GM21528 (cell line): Measurements from ENCODE around the gene KLHL12.

ENCODE experiments used
- ATAC-seq: cut with Tn5 transposase; IDR thresholded peaks from one replicate; pipeline ENCODE4 v1.9.1; 2021; ENCODE audit warnings: mild to moderate bottlenecking, moderate library complexity; ENCODE audit not compliant: unreplicated experiment, low FRiP score

The KLHL12 gene

GRCh38 chr1:202926581-202927491 lies at the start of gene KLHL12:
Gene KLHL12, minus strand, starts transcription at chr1:202927234. Its CDS starts 2,072 bp downstream, at chr1:202925162.
- ATAC-seq = peak; percentile 87

- no peak for ATAC-seq
These were observed 49.6 kb upstream of the KLHL12 start for GRCh38 chr1:202976633-202977032.

DNA sequence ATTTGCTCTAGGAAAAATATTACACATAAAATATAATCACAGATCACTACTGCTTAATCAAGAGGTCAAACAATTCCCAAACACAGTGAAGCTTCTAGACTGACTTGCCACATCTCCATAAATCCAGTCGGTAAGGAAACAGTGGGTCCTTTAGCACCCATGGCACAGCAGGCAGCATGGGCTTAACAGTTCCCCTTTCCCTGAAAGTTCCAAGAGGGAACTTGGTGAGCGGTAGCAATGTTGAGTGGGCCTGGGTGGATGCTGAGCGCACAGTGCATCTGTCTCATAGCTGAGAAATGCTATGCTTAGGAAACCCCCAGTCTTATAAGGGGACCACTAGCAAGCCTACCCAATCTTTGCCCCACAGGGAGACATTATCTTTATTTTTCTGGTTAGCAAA lies 47.8 kb upstream of the KLHL12 start:
- no peak for ATAC-seq

- no peak for ATAC-seq
These were observed 45.0 kb upstream of the KLHL12 start for GRCh38 chr1:202972046-202972445.

GRCh38 chr1:202968895-202969295 lies 41.9 kb upstream of the KLHL12 start:
- ATAC-seq = peak; percentile 40

- ATAC-seq = no peak
These were observed 41.3 kb upstream of the KLHL12 start for GRCh38 chr1:202968351-202968750.

DNA sequence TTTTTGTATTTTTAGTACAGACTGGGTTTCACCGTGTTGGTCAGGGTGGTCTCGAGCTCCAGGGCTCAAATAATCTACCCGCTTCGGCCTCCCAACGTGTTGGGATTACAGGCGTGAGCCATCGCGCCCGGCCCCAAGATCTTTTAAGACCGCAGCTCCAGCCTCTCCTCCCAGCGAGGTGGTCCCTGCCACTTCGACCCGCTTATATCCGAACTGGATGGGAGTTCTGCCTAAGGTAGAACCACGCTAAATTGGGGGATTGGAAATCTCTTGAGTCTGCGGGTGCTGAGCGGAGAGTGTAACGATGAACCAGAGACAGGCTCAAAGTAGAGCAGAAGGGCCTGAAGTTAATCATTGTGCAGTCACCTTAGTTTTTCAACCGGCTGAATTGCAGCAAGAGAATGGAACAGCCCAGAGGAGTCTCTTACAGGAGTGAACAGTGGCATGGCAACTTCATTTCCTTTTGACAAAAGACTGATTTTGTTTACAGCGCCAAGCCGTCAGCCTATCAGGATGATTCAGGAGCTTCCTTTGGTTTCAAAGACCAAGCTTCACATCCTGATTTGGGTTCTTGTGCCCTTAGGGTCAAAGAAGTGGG lies 40.7 kb upstream of the KLHL12 start:
- ATAC-seq = peak; percentile 19

DNA sequence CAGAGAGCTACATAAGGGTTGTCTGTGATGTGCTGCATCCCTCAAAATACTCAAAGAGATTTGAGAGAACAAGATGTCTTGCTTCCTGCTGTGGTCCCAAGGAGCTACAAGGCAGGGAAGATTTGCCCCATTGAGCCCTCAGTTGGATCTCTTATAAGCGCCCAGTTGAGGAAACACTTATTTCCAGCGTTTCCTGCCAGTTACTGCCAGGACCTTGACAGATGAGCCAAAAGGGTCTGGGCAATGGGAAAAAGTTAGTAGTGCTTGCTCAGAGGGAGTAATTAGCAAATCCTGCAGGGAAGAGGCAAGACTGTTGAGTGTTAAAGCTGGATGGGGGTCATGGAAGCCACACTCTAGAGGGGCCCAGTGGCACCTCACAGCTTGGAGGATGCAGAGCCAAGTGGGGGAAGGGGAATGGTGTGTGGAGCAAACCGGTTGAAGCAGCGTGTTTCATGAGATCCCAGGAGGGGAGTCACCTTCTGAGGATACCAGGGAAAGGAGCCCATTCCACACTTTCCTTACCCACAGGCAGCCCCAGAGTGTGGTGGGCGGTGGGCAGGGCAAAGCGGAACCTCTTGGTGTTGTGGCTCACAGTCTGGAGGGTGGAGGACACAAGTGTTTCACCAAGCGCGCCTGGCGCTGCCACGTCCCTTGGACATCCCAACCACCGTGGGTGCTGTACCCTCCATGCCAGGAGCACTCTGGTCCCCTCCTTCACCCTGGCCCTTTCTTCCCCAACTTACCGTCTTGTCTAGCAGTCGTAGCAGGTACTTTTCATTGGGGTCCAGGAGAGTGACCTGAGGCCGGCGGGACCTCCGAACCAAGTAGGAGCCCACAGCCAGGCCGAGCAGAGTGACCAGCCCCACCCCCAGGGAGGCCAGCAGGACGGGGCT lies 39.2 kb upstream of the KLHL12 start:
- no peak for ATAC-seq

DNA sequence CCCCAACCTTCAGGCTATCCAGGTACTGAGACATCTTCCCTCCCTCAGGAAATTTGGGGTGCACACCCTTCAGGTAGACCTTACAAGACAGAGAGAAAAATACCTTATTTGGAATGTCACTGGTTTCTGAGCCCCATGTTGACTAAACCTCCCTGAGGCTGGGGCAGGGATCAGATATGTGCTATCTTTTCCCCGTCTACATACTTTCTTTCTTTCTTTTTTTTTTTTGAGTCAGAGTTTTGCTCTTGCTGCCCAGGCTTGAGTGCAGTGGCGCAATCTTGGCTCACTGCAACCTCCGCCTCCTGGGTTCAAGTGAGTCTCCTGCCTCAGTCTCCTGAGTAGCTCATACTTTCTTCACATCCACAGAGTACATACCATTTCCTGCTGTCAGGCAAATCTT lies 38.4 kb upstream of the KLHL12 start:
- ATAC-seq = no peak

DNA sequence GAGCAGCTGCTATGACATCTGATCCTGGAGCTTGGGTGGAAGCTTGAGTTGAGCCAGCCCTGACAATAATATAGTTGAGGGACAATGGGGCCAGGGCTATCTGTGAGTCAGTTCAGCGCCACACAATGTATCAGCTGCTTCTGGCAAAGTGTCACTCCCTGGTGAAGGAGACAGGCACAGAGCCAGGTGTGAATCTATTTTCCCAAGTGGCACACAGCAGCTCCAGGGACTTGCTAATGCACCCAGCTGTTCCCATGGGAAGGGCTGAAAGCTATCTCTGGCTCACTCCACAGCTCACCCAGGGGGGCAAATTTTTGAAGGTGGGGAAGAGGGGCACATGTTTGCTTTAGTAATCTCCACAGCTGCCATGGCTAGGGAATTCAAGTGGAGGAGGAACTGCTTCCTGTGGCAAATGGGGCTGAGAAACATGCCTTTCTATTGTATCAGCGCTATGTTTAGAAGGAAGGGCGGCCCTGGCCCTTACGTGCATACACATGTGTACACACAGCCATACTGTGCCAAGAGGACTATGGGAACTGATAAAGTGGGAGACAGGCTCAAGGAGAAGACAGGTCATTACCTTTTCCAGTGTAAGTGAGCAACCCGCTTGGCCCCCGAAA lies 37.9 kb upstream of the KLHL12 start:
- ATAC-seq = no peak

- ATAC-seq = no peak
These were observed 34.3 kb upstream of the KLHL12 start for GRCh38 chr1:202961220-202961880.

DNA sequence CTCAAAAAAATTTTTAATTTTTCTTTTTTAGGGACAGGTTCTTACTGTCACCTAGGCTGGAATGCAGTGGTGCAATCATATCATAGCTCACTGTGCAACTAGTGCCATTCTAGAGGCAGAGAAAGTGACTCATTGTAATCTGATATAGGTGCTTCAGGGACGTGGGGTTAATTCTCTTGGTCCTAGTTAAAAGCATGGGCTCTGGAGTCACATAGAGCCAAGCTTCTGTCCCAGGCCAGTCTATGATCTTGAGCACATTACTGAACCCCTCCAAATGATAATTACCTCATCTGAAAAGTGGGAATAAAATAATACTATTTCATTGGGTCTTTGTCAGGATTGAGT lies 32.2 kb upstream of the KLHL12 start:
- no peak for ATAC-seq

DNA sequence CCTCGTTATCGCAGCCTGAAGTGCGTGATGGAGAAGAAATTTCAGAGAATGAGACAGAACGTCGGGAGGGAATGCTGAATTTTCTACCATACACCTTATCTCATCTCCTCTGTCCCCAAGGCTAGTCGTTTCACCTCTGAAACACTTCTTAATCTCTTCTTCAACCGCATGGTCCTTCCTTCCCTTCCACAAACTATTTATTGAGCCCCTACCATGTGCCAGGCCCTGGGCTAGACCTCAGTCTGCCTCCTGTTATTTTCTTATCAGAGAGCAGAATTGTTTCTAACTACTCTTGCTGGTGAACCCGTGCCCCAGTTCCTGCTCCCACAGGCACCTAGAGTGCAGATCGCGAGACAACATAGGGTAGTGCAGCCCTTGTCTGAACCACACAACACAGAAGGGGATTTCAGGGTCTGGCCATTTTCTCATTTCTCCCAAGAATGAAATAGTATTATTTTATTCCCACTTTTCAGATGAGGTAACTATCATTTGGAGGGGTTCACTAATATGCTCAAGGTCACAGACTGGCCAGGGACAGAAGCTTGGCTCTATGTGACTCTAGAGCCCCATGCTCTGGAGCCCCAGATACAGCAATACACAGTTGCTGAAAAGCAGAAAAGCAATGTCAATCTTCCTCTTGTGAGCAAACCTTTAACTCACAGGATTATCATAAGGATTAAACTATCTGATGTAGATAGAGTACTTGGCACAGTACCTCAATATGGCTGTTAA lies 31.7 kb upstream of the KLHL12 start:
- ATAC-seq = no peak

GRCh38 chr1:202957733-202958543 lies 30.9 kb upstream of the KLHL12 start, which contains the start of gene ADIPOR1:
Gene ADIPOR1, minus strand, starts transcription at chr1:202958312. Its CDS starts 7,242 bp downstream, at chr1:202951070.
- ATAC-seq = peak; percentile 94

GRCh38 chr1:202956969-202957368 lies 29.9 kb upstream of the KLHL12 start:
- no peak for ATAC-seq

GRCh38 chr1:202954057-202954745 lies 27.2 kb upstream of the KLHL12 start:
- ATAC-seq = no peak

- no peak for ATAC-seq
These were observed 26.4 kb upstream of the KLHL12 start for GRCh38 chr1:202953392-202953791.

- no peak for ATAC-seq
These were observed 25.8 kb upstream of the KLHL12 start for GRCh38 chr1:202952818-202953217.
